Keratinocyte (primary cell): ENCODE measurements around the gene IFITM10.

Source experiments
- CTCF ChIP-seq, 3 experiments: IDR thresholded peaks in 1 of 3; conservative IDR thresholded peaks in 1 of 3; optimal IDR thresholded peaks in 1 of 3; 2 replicates in 2 of 3; 3 replicates in 1 of 3; pipeline versions ENCODE3 to v1.5.1; 2011; ENCODE audit warnings: low read length in 3 of 3, mild to moderate bottlenecking in 3 of 3, moderate library complexity in 2 of 3, control low read depth in 1 of 3, inconsistent platforms in 1 of 3; ENCODE audit not compliant: insufficient read depth in 2 of 3; ENCODE audit errors: extremely low read depth in 1 of 3
- EZH2 ChIP-seq: IDR thresholded peaks from one replicate; pipeline ENCODE4 v1.6.1; 2012; ENCODE audit warnings: inconsistent platforms, mild to moderate bottlenecking, low read length, moderate library complexity

GRCh38 chr11:1727861-1728260, 22.5 kb downstream of the IFITM10 start:
- TF ChIP-seq CTCF (optimal IDR thresholded peaks at IDR 0.05 in 1 of 3, IDR thresholded peaks at IDR 0.05 in 1 of 3, conservative IDR thresholded peaks at IDR 0.05 in 1 of 3; ENCODE audit: extremely low read depth in 1 of 3, insufficient read depth in 2 of 3, low read length in 3 of 3), result no peak
- TF ChIP-seq EZH2, result no peak
